ENCODE results near the gene IMP3.

The IMP3 gene

DNA sequence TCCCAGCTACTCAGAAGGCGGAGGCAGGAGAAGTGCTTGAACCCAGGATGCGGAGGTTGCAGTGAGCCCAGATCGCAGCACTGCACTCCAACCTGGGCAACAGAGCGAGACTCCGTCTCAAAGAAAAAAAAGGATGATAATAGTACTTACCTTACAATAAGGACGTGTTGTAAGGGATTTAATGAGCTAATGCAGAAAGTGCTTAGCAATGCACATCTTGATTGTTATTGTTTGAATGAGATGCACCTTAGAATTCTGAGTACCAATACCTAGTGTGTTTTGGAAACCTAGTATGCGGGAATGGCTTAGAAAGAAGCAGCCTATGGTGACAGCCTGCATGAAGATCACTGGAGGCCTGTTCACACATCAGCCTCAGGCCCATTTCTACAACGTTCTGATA is 34.0 kb downstream of the IMP3 start:
- Histone ChIP-seq H3K27me3 (ENCODE audit: insufficient read depth, low read depth) (no peaks in the 10 kb centered on the region), H3K4me3 (IDR thresholded peaks at IDR 0.05; ENCODE audit: insufficient read depth, low read depth, low read length) (no peak overlapping the region), H3K4me1 (ENCODE audit: low read depth, poor library complexity, severe bottlenecking) (no peaks in the 10 kb centered on the region), H3K79me2 (ENCODE audit: insufficient read depth, low read depth) (no peaks in the 10 kb centered on the region), H3K9ac (no peak overlapping the region), H3K4me2 (no peak overlapping the region), H3K36me3 (ENCODE audit: insufficient read depth) (no peaks in the 10 kb centered on the region), H3K27ac (no peak overlapping the region), H4K20me1 (ENCODE audit: insufficient read depth) (no peaks in the 10 kb centered on the region), H2AFZ (ENCODE audit: low read depth) (no peak overlapping the region)
- TF ChIP-seq CTCF (conservative IDR thresholded peaks at IDR 0.05; ENCODE audit: low read depth, low read length), result no peak

DNA sequence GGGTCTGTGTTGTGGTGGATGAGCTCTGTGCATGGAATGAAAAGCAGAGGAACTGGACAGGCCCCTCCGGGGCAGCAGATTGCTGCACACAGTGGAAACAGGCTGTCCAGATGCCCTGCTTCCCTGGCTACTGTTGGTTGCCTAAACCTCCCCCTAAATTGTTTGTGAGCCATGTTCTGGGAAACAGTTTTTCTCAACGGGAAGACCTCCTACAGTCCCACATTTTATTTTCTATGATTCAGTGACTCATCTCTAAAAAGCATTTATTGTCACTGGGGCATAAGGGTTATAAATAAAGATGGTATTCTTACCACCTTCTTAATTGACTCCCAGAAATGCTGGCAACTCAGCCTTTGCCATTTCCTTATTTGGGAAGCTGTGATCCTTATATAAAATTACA is 40.6 kb downstream of the IMP3 start:
- no peak overlapping the region for H2AFZ ChIP-seq (ENCODE audit: low read depth)
- no peak for TF ChIP-seq CTCF (conservative IDR thresholded peaks at IDR 0.05; ENCODE audit: low read depth, low read length)

DNA sequence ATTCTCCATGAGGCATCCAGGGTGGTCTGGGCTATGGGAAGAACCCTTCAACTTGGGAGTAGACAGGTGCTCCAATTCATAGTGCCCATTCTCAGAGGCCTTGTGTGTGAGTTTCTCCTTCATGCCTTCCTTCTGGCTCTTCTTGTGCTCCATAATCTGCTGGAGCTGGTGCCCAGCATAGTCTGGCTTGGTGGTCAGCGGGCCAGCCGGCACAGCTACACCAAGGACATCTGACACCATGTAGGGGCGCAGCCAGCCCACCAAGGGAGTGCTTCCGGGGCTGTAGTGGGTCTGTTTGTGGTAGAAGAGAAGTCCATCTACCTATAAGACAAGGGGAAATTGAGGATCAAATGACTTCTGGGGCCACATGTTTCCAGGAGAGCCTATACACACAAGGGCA is 41.7 kb downstream of the IMP3 start:
- Histone ChIP-seq H3K27ac (no peak overlapping the region), H3K27me3 (ENCODE audit: insufficient read depth, low read depth) (no peaks in the 10 kb centered on the region), H3K4me2 (no peak overlapping the region), H3K36me3 (ENCODE audit: insufficient read depth) (no peaks in the 10 kb centered on the region), H3K9ac (no peak overlapping the region), H2AFZ (ENCODE audit: low read depth) (no peak overlapping the region), H3K4me1 (ENCODE audit: low read depth, poor library complexity, severe bottlenecking) (no peaks in the 10 kb centered on the region), H3K4me3 (IDR thresholded peaks at IDR 0.05; ENCODE audit: insufficient read depth, low read depth, low read length) (no peak overlapping the region), H3K79me2 (ENCODE audit: insufficient read depth, low read depth) (no peaks in the 10 kb centered on the region), H4K20me1 (ENCODE audit: insufficient read depth) (no peaks in the 10 kb centered on the region)
- no peak for TF ChIP-seq CTCF (conservative IDR thresholded peaks at IDR 0.05; ENCODE audit: low read depth, low read length)

More for the DNA sequence above, 40.6 kb downstream of the IMP3 start:
- no peaks in the 10 kb centered on the region for H3K79me2 ChIP-seq (ENCODE audit: insufficient read depth, low read depth)
- H3K9ac ChIP-seq, result no peak overlapping the region
- H4K20me1 ChIP-seq (ENCODE audit: insufficient read depth), result no peaks in the 10 kb centered on the region
- H3K4me1 ChIP-seq (ENCODE audit: low read depth, poor library complexity, severe bottlenecking), result no peaks in the 10 kb centered on the region
- no peaks in the 10 kb centered on the region for H3K27me3 ChIP-seq (ENCODE audit: insufficient read depth, low read depth)
- no peak overlapping the region for H3K4me2 ChIP-seq
- H3K4me3 ChIP-seq (IDR thresholded peaks at IDR 0.05; ENCODE audit: insufficient read depth, low read depth, low read length), result no peak overlapping the region
- H3K36me3 ChIP-seq (ENCODE audit: insufficient read depth), result no peaks in the 10 kb centered on the region
- H3K27ac ChIP-seq, result no peak overlapping the region

- H3K4me3 ChIP-seq (IDR thresholded peaks at IDR 0.05; ENCODE audit: insufficient read depth, low read depth, low read length), result no peak overlapping the region
- no peak overlapping the region for H3K9ac ChIP-seq
- H3K27me3 ChIP-seq (ENCODE audit: insufficient read depth, low read depth), result no peaks in the 10 kb centered on the region
Measured at GRCh38 chr15:75597667-75598341, 42.2 kb downstream of the IMP3 start.

More at GRCh38 chr15:75597667-75598341, 42.2 kb downstream of the IMP3 start:
- Histone ChIP-seq H3K79me2 (ENCODE audit: insufficient read depth, low read depth) (no peaks in the 10 kb centered on the region), H3K36me3 (ENCODE audit: insufficient read depth) (no peaks in the 10 kb centered on the region), H2AFZ (ENCODE audit: low read depth) (no peak overlapping the region), H3K4me2 (no peak overlapping the region), H4K20me1 (ENCODE audit: insufficient read depth) (no peaks in the 10 kb centered on the region), H3K4me1 (ENCODE audit: low read depth, poor library complexity, severe bottlenecking) (no peaks in the 10 kb centered on the region), H3K27ac (no peak overlapping the region)
- TF ChIP-seq CTCF (conservative IDR thresholded peaks at IDR 0.05; ENCODE audit: low read depth, low read length), result peak; percentile 35; the same call in 1 of the 2 replicates

Data from KMS-11 (cell line).